Activated CD4-positive, CD25-positive, alpha-beta regulatory T cell treated with anti-CD3 and anti-CD28 coated beads, Interleukin-2, amount 50 U/mL, for 16 hours (primary cell): ENCODE measurements around the gene KIAA0319L.
"Not testable (repeated sequence)": the region's sequence is repeated elsewhere in the genome, so short reads cannot be mapped to it uniquely, and the experiment has no call there.

Experiments
- DNase-seq: peaks from one replicate; pipeline ENCODE4 v3.0.0-alpha.2; 2020; ENCODE audit warnings: low read depth, low spot score

KIAA0319L gene

GRCh38 chr1:35557118-35557610 lies at the start of gene KIAA0319L:
TSS of gene KIAA0319L (minus strand) at chr1:35557403. CDS start at chr1:35554491, 2,912 bp downstream.
- DNase-seq, result no peak

- no peak for DNase-seq
Measured at GRCh38 chr1:35605867-35606182, 48.6 kb upstream of the KIAA0319L start.

GRCh38 chr1:35605071-35605866 lies 48.1 kb upstream of the KIAA0319L start:
- no peak for DNase-seq

GRCh38 chr1:35603941-35604340 lies 46.7 kb upstream of the KIAA0319L start:
- DNase-seq, result no peak

GRCh38 chr1:35603468-35603867 lies 46.3 kb upstream of the KIAA0319L start:
- no peak for DNase-seq

GRCh38 chr1:35600593-35600992 lies 43.4 kb upstream of the KIAA0319L start:
- no peak for DNase-seq

- DNase-seq, result no peak
Measured at GRCh38 chr1:35599411-35599810, 42.2 kb upstream of the KIAA0319L start.

- DNase-seq, result no peak
Measured at GRCh38 chr1:35598895-35599294, 41.7 kb upstream of the KIAA0319L start.

GRCh38 chr1:35597870-35598269 lies 40.7 kb upstream of the KIAA0319L start:
- no peak for DNase-seq

GRCh38 chr1:35595684-35596083 lies 38.5 kb upstream of the KIAA0319L start:
- DNase-seq, result no peak

GRCh38 chr1:35594005-35594760 lies 37.0 kb upstream of the KIAA0319L start:
- no peak for DNase-seq

GRCh38 chr1:35592991-35593769 lies 36.0 kb upstream of the KIAA0319L start:
- DNase-seq, result no peak

- no peak for DNase-seq
Measured at GRCh38 chr1:35591211-35591610, 34.0 kb upstream of the KIAA0319L start.

GRCh38 chr1:35590476-35591040 lies 33.4 kb upstream of the KIAA0319L start:
- no peak for DNase-seq

- no peak for DNase-seq
Measured at GRCh38 chr1:35589516-35590427, 32.6 kb upstream of the KIAA0319L start.

GRCh38 chr1:35588197-35588910 lies 31.2 kb upstream of the KIAA0319L start:
- no peak for DNase-seq

GRCh38 chr1:35587736-35588135 lies 30.5 kb upstream of the KIAA0319L start:
- no peak for DNase-seq

- DNase-seq, result no peak
Measured at GRCh38 chr1:35586808-35587207, 29.6 kb upstream of the KIAA0319L start.

- not testable (repeated sequence) for DNase-seq
Measured at GRCh38 chr1:35585805-35586204, 28.6 kb upstream of the KIAA0319L start.

- DNase-seq, result no peak
Measured at GRCh38 chr1:35585281-35585680, 28.1 kb upstream of the KIAA0319L start.
